Measurements from ENCODE around the gene RNF144B.

Gene RNF144B

DNA sequence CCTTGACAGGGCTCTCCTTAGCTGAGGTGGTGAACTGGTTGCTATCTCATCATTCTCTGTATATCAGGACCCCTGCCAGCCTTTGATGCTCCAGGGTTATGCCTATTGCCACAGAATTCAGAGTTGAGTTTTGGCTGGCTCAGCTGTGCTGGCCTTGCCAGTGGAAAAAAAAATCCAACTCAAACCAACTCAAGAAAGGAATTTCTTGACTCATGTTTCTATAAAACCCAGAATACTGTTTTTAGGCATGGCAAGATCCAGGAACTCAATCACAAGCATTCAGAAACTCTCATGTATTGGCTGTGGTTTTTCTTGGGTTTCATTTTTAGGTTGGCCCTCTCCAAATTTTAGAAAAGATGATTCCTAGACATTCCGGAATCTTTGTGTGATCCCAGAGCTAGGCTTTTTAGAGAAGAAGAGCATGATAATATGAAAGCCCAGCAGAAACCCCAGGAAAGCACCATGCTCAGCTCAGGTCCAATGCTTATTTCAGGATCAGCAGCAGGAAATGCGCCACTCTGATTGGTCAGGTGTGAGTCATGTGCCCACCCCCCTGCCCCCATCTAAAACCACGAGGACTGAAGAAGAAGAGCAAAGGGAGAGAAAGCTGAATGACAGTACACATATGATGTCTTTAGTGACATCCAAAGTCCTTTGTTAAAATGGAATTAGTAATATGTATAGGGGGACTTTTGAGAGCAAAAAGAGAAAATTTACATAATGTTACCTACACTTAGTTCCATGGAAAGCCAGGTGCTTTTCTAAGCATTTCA, 122.9 kb downstream of the RNF144B start:
- Histone ChIP-seq H3K36me3 (ENCODE audit: control insufficient read depth in 2 of 2, insufficient read depth in 2 of 2, low read length in 2 of 2) (no peaks in the 10 kb centered on the region), H3K27me3 (ENCODE audit: control insufficient read depth in 1 of 2, insufficient read depth in 2 of 2, low read length in 2 of 2) (no peaks in the 10 kb centered on the region), H3K9ac (ENCODE audit: low read length in 2 of 2) (no peak overlapping the region), H3K9me3 (ENCODE audit: control insufficient read depth in 2 of 2, low read length in 2 of 2) (no peaks in the 10 kb centered on the region), H3K4me1 (ENCODE audit: control insufficient read depth, insufficient read depth, low read length) (no peaks in the 10 kb centered on the region), H3K27ac (ENCODE audit: low read length) (no peak overlapping the region), H3K4me3 (ENCODE audit: low read length in 2 of 2) (no peak overlapping the region)

DNA sequence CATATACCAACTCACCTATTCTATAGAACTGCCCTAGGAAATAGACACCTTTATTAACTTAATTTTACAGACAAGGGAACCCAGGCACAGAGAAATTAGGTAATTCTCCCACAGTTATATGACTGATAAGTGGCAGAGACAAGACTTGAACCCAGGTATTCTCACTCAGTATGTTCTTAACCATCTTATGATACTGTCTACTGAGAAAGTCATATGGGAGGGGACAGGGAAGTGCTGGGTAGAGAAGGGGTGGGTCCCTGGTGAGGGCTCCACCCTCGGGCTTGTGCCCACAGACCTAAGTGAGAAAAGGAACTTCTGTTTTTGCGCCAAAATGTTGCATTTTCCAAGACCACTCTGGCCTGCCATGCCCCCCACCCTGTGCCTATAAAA, 123.5 kb downstream of the RNF144B start:
- H3K9ac ChIP-seq (ENCODE audit: low read length in 2 of 2): no peak overlapping the region
- H3K36me3 ChIP-seq (ENCODE audit: control insufficient read depth in 2 of 2, insufficient read depth in 2 of 2, low read length in 2 of 2): no peaks in the 10 kb centered on the region
- H3K4me3 ChIP-seq (ENCODE audit: low read length in 2 of 2): no peak overlapping the region
- H3K27ac ChIP-seq (ENCODE audit: low read length): no peak overlapping the region
- no peaks in the 10 kb centered on the region for H3K4me1 ChIP-seq (ENCODE audit: control insufficient read depth, insufficient read depth, low read length)
- no peaks in the 10 kb centered on the region for H3K9me3 ChIP-seq (ENCODE audit: control insufficient read depth in 2 of 2, low read length in 2 of 2)
- H3K27me3 ChIP-seq (ENCODE audit: control insufficient read depth in 1 of 2, insufficient read depth in 2 of 2, low read length in 2 of 2): no peaks in the 10 kb centered on the region

DNA sequence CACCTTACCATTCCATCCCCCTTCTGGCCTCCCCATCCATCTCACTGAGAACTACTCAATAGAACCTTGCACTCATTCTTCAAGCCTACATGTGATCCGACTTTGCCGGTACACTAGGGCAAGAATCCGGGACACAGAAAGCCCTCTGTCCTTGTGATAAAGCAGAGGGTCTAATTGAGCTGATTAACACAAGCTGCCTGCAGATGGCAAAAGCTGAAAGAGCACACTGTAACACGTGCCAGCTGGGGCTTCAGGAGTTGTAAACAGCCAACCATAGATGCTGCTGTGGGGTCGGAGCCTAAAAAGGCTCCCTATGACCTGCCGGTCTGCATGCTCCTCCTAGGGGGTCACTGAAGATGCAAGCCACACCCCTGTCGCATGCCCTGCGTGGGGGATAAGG, 124.1 kb downstream of the RNF144B start:
- no peak overlapping the region for H3K27ac ChIP-seq (ENCODE audit: low read length)
- no peaks in the 10 kb centered on the region for H3K36me3 ChIP-seq (ENCODE audit: control insufficient read depth in 2 of 2, insufficient read depth in 2 of 2, low read length in 2 of 2)
- no peak overlapping the region for H3K9ac ChIP-seq (ENCODE audit: low read length in 2 of 2)
- H3K4me3 ChIP-seq (ENCODE audit: low read length in 2 of 2): no peak overlapping the region
- no peaks in the 10 kb centered on the region for H3K27me3 ChIP-seq (ENCODE audit: control insufficient read depth in 1 of 2, insufficient read depth in 2 of 2, low read length in 2 of 2)
- no peaks in the 10 kb centered on the region for H3K4me1 ChIP-seq (ENCODE audit: control insufficient read depth, insufficient read depth, low read length)
- H3K9me3 ChIP-seq (ENCODE audit: control insufficient read depth in 2 of 2, low read length in 2 of 2): no peaks in the 10 kb centered on the region

DNA sequence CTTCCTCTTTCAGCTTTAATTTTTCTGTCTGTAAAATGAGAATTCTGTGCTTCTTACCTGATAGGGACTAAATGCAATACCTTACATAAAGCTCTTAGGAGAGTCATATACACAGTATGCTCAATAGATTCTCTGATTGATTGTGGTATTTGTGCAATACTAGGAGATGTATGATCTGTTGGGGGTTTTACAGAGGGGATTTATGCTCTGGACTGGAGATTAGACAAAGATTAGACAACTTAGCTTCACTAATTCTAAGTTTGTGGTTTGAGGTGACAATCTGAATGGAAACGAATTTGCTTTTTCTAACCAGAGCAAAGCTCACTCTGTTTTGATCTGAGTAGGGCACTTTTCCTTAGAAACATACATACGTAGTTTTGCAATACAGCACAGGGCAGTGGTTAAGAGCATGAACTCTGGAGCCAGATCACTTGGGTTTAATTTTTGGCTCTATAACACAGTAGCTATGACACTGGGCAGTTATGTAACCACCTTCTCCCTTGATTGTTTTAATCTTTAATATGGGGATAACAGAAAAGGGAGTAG, 126.2 kb downstream of the RNF144B start:
- Histone ChIP-seq H3K4me3 (ENCODE audit: low read length in 2 of 2) (no peak overlapping the region), H3K27me3 (ENCODE audit: control insufficient read depth in 1 of 2, insufficient read depth in 2 of 2, low read length in 2 of 2) (no peaks in the 10 kb centered on the region), H3K4me1 (ENCODE audit: control insufficient read depth, insufficient read depth, low read length) (no peaks in the 10 kb centered on the region), H3K36me3 (ENCODE audit: control insufficient read depth in 2 of 2, insufficient read depth in 2 of 2, low read length in 2 of 2) (no peaks in the 10 kb centered on the region), H3K27ac (ENCODE audit: low read length) (no peak overlapping the region), H3K9me3 (ENCODE audit: control insufficient read depth in 2 of 2, low read length in 2 of 2) (no peaks in the 10 kb centered on the region), H3K9ac (ENCODE audit: low read length in 2 of 2) (no peak overlapping the region)

DNA sequence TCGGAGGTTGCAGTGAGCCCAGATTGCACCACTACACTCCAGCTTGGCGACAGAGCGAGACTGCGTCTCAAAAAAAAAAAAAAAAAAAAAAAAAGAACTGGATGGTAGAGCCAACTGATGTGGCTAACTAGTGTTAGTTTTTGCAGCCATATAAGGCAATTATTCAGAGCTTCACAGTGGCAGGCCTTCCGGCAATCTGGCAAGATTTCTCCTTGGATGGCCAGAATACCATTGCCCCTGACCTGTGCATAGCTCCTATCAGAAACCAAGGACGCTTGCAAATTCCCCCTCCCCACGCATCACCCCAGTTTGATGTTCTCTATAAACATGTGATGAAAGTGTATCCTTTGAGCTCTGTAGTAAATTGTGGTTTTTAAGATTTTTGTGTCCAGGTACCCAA, 127.0 kb downstream of the RNF144B start:
- no peak overlapping the region for H3K27ac ChIP-seq (ENCODE audit: low read length)
- H3K4me1 ChIP-seq (ENCODE audit: control insufficient read depth, insufficient read depth, low read length): no peaks in the 10 kb centered on the region
- H3K27me3 ChIP-seq (ENCODE audit: control insufficient read depth in 1 of 2, insufficient read depth in 2 of 2, low read length in 2 of 2): no peaks in the 10 kb centered on the region
- no peak overlapping the region for H3K9ac ChIP-seq (ENCODE audit: low read length in 2 of 2)
- H3K4me3 ChIP-seq (ENCODE audit: low read length in 2 of 2): no peak overlapping the region
- H3K9me3 ChIP-seq (ENCODE audit: control insufficient read depth in 2 of 2, low read length in 2 of 2): no peaks in the 10 kb centered on the region
- no peaks in the 10 kb centered on the region for H3K36me3 ChIP-seq (ENCODE audit: control insufficient read depth in 2 of 2, insufficient read depth in 2 of 2, low read length in 2 of 2)

DNA sequence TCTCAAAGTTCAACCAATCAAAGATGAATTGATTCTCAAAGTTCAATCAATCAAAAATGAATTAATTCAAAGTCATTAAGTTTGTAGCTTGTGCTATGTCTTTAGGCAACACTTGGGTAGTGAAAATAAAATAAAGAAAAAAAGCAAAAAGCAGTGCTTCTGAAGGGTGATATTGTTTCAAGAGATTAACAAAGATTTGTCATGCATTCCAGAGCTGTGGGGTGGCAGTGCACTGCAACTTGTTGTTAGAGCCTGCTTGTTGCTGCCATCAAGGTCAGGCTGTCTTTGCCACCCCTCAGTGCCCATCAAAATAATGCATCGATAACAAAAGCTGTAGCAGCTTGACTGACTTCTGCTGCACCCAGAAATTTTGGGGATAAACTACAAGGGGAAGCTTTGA, 128.6 kb downstream of the RNF144B start:
- H3K36me3 ChIP-seq (ENCODE audit: control insufficient read depth in 2 of 2, insufficient read depth in 2 of 2, low read length in 2 of 2): no peaks in the 10 kb centered on the region
- no peak overlapping the region for H3K9ac ChIP-seq (ENCODE audit: low read length in 2 of 2)
- no peaks in the 10 kb centered on the region for H3K9me3 ChIP-seq (ENCODE audit: control insufficient read depth in 2 of 2, low read length in 2 of 2)
- no peaks in the 10 kb centered on the region for H3K27me3 ChIP-seq (ENCODE audit: control insufficient read depth in 1 of 2, insufficient read depth in 2 of 2, low read length in 2 of 2)
- no peak overlapping the region for H3K27ac ChIP-seq (ENCODE audit: low read length)
- H3K4me3 ChIP-seq (ENCODE audit: low read length in 2 of 2): no peak overlapping the region
- H3K4me1 ChIP-seq (ENCODE audit: control insufficient read depth, insufficient read depth, low read length): no peaks in the 10 kb centered on the region

All from stomach smooth muscle (tissue), 2 donors.